ENCODE data around the gene MPPED1. TPM values are rescaled to one million over a fixed set of nuclear protein-coding genes. Genes with fewer than 3 reads are reported as not detected.

MPPED1 gene
- total and polyA plus RNA-seq, 4 donors = 0.89 to 6.5 (median 4.1) TPM

- H3K4me3 ChIP-seq (ENCODE audit: low read depth in 1 of 3, low read length in 3 of 3) = no peak overlapping the region
- DNase-seq (ENCODE audit: low spot score) = no peak
- no peak overlapping the region for H3K9ac ChIP-seq (ENCODE audit: low read depth in 1 of 2, low read length in 2 of 2)
- 88% methylated on average over 11 of the region's 11 CpGs for WGBS
- H3K36me3 ChIP-seq (ENCODE audit: control insufficient read depth in 4 of 4, insufficient read depth in 3 of 4, low read depth in 1 of 4, low read length in 3 of 4) = no peaks in the 10 kb centered on the region
- H3K4me1 ChIP-seq (ENCODE audit: control insufficient read depth in 4 of 4, insufficient read depth in 4 of 4, low read length in 3 of 4) = no peaks in the 10 kb centered on the region
- no peaks in the 10 kb centered on the region for H3K9me3 ChIP-seq (ENCODE audit: control insufficient read depth in 4 of 4, low read length in 3 of 4)
- no peak overlapping the region for H3K27ac ChIP-seq (ENCODE audit: low read depth in 1 of 2, low read length in 2 of 2)
- TF ChIP-seq, protein P1, sequence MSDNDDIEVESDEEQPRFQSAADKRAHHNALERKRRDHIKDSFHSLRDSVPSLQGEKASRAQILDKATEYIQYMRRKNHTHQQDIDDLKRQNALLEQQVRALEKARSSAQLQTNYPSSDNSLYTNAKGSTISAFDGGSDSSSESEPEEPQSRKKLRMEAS (IDR thresholded peaks at IDR 0.05) = no peak
- TF ChIP-seq EGR1 (IDR thresholded peaks at IDR 0.05; ENCODE audit: low read depth in 2 of 2) (no peak), GABPA (IDR thresholded peaks at IDR 0.05 in 1 of 2, conservative IDR thresholded peaks at IDR 0.05 in 1 of 2) (no peak), TAF1 (conservative IDR thresholded peaks at IDR 0.05) (no peak), RAD21 (IDR thresholded peaks at IDR 0.05) (no peak), YY1 (IDR thresholded peaks at IDR 0.05) (no peak), SP1 (IDR thresholded peaks at IDR 0.05) (no peak), JUND (IDR thresholded peaks at IDR 0.05) (no peak), FOXA1 (IDR thresholded peaks at IDR 0.05) (no peak), NR2F2 (IDR thresholded peaks at IDR 0.05) (no peak)
- TF ChIP-seq, protein P2, sequence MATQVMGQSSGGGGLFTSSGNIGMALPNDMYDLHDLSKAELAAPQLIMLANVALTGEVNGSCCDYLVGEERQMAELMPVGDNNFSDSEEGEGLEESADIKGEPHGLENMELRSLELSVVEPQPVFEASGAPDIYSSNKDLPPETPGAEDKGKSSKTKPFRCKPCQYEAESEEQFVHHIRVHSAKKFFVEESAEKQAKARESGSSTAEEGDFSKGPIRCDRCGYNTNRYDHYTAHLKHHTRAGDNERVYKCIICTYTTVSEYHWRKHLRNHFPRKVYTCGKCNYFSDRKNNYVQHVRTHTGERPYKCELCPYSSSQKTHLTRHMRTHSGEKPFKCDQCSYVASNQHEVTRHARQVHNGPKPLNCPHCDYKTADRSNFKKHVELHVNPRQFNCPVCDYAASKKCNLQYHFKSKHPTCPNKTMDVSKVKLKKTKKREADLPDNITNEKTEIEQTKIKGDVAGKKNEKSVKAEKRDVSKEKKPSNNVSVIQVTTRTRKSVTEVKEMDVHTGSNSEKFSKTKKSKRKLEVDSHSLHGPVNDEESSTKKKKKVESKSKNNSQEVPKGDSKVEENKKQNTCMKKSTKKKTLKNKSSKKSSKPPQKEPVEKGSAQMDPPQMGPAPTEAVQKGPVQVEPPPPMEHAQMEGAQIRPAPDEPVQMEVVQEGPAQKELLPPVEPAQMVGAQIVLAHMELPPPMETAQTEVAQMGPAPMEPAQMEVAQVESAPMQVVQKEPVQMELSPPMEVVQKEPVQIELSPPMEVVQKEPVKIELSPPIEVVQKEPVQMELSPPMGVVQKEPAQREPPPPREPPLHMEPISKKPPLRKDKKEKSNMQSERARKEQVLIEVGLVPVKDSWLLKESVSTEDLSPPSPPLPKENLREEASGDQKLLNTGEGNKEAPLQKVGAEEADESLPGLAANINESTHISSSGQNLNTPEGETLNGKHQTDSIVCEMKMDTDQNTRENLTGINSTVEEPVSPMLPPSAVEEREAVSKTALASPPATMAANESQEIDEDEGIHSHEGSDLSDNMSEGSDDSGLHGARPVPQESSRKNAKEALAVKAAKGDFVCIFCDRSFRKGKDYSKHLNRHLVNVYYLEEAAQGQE (IDR thresholded peaks at IDR 0.05) = no peak
- TF ChIP-seq, protein P3, sequence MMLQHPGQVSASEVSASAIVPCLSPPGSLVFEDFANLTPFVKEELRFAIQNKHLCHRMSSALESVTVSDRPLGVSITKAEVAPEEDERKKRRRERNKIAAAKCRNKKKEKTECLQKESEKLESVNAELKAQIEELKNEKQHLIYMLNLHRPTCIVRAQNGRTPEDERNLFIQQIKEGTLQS (IDR thresholded peaks at IDR 0.05) = no peak
- H3K27me3 ChIP-seq (ENCODE audit: control insufficient read depth in 4 of 4, insufficient read depth in 4 of 4, low read length in 3 of 4) = no peaks in the 10 kb centered on the region
Measured at GRCh38 chr22:43449831-43450225, 38.0 kb downstream of the MPPED1 start.

GRCh38 chr22:43451371-43452050 is 39.7 kb downstream of the MPPED1 start:
- Histone ChIP-seq H3K9ac (ENCODE audit: low read depth in 1 of 2, low read length in 2 of 2) (no peak overlapping the region), H3K27ac (ENCODE audit: low read depth in 1 of 2, low read length in 2 of 2) (no peak overlapping the region), H3K9me3 (ENCODE audit: control insufficient read depth in 4 of 4, low read length in 3 of 4) (no peaks in the 10 kb centered on the region), H3K27me3 (ENCODE audit: control insufficient read depth in 4 of 4, insufficient read depth in 4 of 4, low read length in 3 of 4) (no peaks in the 10 kb centered on the region), H3K36me3 (ENCODE audit: control insufficient read depth in 4 of 4, insufficient read depth in 3 of 4, low read depth in 1 of 4, low read length in 3 of 4) (no peaks in the 10 kb centered on the region), H3K4me3 (ENCODE audit: low read depth in 1 of 3, low read length in 3 of 3) (no peak overlapping the region), H3K4me1 (ENCODE audit: control insufficient read depth in 4 of 4, insufficient read depth in 4 of 4, low read length in 3 of 4) (no peaks in the 10 kb centered on the region)
- WGBS = 84% methylated on average over 18 of the region's 18 CpGs
- TF ChIP-seq, protein P3 (IDR thresholded peaks at IDR 0.05) = no peak
- TF ChIP-seq, protein P1 (IDR thresholded peaks at IDR 0.05) = no peak
- TF ChIP-seq, protein P4, sequence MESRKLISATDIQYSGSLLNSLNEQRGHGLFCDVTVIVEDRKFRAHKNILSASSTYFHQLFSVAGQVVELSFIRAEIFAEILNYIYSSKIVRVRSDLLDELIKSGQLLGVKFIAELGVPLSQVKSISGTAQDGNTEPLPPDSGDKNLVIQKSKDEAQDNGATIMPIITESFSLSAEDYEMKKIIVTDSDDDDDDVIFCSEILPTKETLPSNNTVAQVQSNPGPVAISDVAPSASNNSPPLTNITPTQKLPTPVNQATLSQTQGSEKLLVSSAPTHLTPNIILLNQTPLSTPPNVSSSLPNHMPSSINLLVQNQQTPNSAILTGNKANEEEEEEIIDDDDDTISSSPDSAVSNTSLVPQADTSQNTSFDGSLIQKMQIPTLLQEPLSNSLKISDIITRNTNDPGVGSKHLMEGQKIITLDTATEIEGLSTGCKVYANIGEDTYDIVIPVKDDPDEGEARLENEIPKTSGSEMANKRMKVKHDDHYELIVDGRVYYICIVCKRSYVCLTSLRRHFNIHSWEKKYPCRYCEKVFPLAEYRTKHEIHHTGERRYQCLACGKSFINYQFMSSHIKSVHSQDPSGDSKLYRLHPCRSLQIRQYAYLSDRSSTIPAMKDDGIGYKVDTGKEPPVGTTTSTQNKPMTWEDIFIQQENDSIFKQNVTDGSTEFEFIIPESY (IDR thresholded peaks at IDR 0.05) = no peak
- no peak for TF ChIP-seq FOXA2 (IDR thresholded peaks at IDR 0.05)
- no peak for TF ChIP-seq HNF4G (IDR thresholded peaks at IDR 0.05)
- TF ChIP-seq NR2F2 (IDR thresholded peaks at IDR 0.05) = no peak
- TF ChIP-seq, protein P2 (IDR thresholded peaks at IDR 0.05) = no peak
- TF ChIP-seq YY1 (IDR thresholded peaks at IDR 0.05) = no peak
- no peak for TF ChIP-seq HNF4A (conservative IDR thresholded peaks at IDR 0.05)
- TF ChIP-seq SP1 (IDR thresholded peaks at IDR 0.05) = no peak
- no peak for TF ChIP-seq EGR1 (IDR thresholded peaks at IDR 0.05; ENCODE audit: low read depth in 2 of 2)
- no peak for TF ChIP-seq JUND (IDR thresholded peaks at IDR 0.05)
- TF ChIP-seq, protein P5, sequence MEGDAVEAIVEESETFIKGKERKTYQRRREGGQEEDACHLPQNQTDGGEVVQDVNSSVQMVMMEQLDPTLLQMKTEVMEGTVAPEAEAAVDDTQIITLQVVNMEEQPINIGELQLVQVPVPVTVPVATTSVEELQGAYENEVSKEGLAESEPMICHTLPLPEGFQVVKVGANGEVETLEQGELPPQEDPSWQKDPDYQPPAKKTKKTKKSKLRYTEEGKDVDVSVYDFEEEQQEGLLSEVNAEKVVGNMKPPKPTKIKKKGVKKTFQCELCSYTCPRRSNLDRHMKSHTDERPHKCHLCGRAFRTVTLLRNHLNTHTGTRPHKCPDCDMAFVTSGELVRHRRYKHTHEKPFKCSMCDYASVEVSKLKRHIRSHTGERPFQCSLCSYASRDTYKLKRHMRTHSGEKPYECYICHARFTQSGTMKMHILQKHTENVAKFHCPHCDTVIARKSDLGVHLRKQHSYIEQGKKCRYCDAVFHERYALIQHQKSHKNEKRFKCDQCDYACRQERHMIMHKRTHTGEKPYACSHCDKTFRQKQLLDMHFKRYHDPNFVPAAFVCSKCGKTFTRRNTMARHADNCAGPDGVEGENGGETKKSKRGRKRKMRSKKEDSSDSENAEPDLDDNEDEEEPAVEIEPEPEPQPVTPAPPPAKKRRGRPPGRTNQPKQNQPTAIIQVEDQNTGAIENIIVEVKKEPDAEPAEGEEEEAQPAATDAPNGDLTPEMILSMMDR (IDR thresholded peaks at IDR 0.05; ENCODE audit: low read depth, low read length, missing input control) = no peak
- TF ChIP-seq FOXA1 (IDR thresholded peaks at IDR 0.05) = no peak
- no peak for TF ChIP-seq RAD21 (IDR thresholded peaks at IDR 0.05)
- TF ChIP-seq GABPA (IDR thresholded peaks at IDR 0.05 in 1 of 2, conservative IDR thresholded peaks at IDR 0.05 in 1 of 2) = no peak
- no peak for TF ChIP-seq RXRA (IDR thresholded peaks at IDR 0.05)
- TF ChIP-seq TAF1 (conservative IDR thresholded peaks at IDR 0.05) = no peak
- no peak for DNase-seq (ENCODE audit: low spot score)

Data from liver (tissue), 9 donors.